Lower lobe of right lung (tissue), 2 donors: ENCODE results near the gene CCL22. TPM values are rescaled to one million over a fixed set of nuclear protein-coding genes. Genes with fewer than 3 reads are reported as not detected.

Source experiments
- ATAC-seq, 2 donors: fragments of 200-7000 bp; cut with Tn5 transposase; one replicate each; pipeline ENCODE4 v1.9.1; 2020 to 2022; ENCODE audit warnings: mild to moderate bottlenecking in 2 of 2, moderate library complexity in 2 of 2
- DNase-seq: peaks from one replicate; pipeline ENCODE4 v3.0.0-alpha.2; 2020
- H3K27ac ChIP-seq: fragments of 200-600 bp; one replicate; pipeline ENCODE4 v1.8.0; 2022
- H3K27me3 ChIP-seq: fragments of 200-600 bp; one replicate; pipeline ENCODE4 v1.8.0; 2022; ENCODE audit warnings: low read depth
- H3K36me3 ChIP-seq: fragments of 200-600 bp; one replicate; pipeline ENCODE4 v1.8.0; 2022; ENCODE audit warnings: mild to moderate bottlenecking
- H3K4me1 ChIP-seq: fragments of 200-600 bp; one replicate; pipeline ENCODE4 v1.8.0; 2022
- H3K4me3 ChIP-seq: fragments of 200-600 bp; one replicate; pipeline ENCODE4 v1.8.0; 2022; ENCODE audit warnings: mild to moderate bottlenecking
- H3K9me3 ChIP-seq: fragments of 200-600 bp; one replicate; pipeline ENCODE4 v1.8.0; 2022
- intact Hi-C: fragments of 100-400 bp; cut with DNase I; formaldehyde crosslinking; loops from one replicate; pipeline ENCODE4 v1.11.0; 2022
- total RNA-seq: library from RNA; stranded (reverse); fragmentation: NEBNext Ultra II Directional; extraction: Animal tissue kit (Norgen Biotek cat#: 25700); gene quantifications from one replicate; pipeline ENCODE4 v1.2.1, GENCODE V29; 2021
- TF ChIP-seq, protein P1 (sequence below): fragments of 200-600 bp; IDR thresholded peaks from one replicate; pipeline ENCODE4 v1.8.0; 2022; ENCODE audit warnings: antibody characterized with exemption, mild to moderate bottlenecking
- donor health status: DM: no; HTN: yes; CAD: no; lungs with severe emphysema.

Gene CCL22
- total RNA-seq, 1 donor from 2014 or later = 2.0 TPM

DNA sequence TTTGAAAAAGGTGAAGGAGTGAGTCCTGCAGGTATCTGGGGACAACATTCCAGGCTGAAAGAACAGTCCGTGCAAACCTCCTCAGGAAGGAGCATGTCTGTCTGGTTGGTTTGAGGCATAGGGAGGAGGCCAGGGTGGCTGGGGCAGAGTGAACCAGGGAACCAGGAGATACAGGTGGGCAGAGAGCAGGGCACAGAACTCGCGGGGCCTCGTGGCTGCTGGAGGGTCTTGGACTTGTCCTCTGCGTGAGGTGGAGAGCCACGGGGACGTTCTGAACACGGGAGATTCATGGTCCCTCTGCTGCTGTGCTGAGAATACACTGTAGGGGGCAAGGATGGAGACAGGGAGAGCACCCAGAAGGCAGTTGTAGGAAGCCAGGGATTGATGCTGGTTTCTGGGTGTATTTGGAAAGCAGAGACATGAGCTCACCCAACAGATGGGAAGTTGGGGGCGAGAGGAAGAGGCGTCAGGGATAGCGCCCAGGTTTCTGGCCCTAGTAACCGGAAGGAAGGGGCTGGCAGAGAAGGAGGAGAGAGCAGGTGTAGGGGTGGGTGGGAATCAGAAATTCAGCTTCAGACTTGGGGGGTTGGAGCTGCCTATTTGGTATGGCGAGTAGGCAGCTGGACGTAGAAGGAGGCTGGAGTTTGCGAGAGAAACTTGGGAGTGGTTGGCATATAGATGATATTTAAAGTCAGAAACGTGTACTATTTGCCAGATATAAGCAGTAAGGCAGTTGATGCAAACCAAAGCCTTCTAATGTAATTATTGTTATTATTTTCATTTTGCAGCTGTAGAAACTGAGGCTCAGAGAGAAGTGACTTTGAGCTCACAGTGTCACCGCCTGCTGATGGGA, 45.6 kb downstream of the CCL22 start, which contains the start of gene CCL17:
CCL17 (plus strand) TSS at position 803 of the 853 bp plus-strand sequence. CDS start 9,166 bp downstream, outside the sequence.
- intact Hi-C loops = no loop called here
- DNase-seq (no peak), ATAC-seq (no peak)
- H3K27ac ChIP-seq = no peak within 1 kb of the TSS
- no peaks in the 10 kb centered on the region for H3K36me3 ChIP-seq
- H3K27me3 ChIP-seq = no peaks in the 10 kb centered on the region
- no peaks in the 10 kb centered on the region for H3K9me3 ChIP-seq
- no peak within 1 kb of the TSS for H3K4me3 ChIP-seq
- peaks cover 10% of the 10 kb centered on the region for H3K4me1 ChIP-seq
- TF ChIP-seq, protein P1, sequence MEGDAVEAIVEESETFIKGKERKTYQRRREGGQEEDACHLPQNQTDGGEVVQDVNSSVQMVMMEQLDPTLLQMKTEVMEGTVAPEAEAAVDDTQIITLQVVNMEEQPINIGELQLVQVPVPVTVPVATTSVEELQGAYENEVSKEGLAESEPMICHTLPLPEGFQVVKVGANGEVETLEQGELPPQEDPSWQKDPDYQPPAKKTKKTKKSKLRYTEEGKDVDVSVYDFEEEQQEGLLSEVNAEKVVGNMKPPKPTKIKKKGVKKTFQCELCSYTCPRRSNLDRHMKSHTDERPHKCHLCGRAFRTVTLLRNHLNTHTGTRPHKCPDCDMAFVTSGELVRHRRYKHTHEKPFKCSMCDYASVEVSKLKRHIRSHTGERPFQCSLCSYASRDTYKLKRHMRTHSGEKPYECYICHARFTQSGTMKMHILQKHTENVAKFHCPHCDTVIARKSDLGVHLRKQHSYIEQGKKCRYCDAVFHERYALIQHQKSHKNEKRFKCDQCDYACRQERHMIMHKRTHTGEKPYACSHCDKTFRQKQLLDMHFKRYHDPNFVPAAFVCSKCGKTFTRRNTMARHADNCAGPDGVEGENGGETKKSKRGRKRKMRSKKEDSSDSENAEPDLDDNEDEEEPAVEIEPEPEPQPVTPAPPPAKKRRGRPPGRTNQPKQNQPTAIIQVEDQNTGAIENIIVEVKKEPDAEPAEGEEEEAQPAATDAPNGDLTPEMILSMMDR = no peak

DNA sequence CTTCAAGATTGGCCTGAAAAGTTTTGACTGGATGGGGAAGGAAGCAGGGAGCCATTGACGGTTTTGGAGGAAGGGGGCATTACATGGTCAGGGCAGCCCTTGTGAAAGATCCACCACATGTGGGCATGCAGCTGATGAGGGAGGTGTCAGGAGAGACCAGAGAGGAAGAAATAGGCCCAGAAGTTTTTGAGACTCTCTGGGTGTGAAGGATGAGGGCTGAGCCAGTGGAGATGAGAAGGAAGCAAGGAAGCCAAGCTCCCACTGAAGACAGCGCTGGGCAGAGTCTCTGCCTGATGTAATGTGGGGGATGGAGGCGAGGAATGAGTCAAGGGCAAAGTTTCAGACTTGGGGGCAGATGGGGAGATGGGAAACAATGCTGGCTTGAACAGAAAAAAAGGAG, 46.5 kb downstream of the CCL22 start:
- Histone ChIP-seq H3K27me3 (no peaks in the 10 kb centered on the region), H3K36me3 (no peaks in the 10 kb centered on the region), H3K9me3 (no peaks in the 10 kb centered on the region), H3K4me3 (no peak overlapping the region), H3K27ac (no peak overlapping the region), H3K4me1 (peaks cover 19% of the 10 kb centered on the region)
- DNase-seq (no peak), ATAC-seq (no peak)
- TF ChIP-seq, protein P1 = no peak
- intact Hi-C loops = no loop called here

DNA sequence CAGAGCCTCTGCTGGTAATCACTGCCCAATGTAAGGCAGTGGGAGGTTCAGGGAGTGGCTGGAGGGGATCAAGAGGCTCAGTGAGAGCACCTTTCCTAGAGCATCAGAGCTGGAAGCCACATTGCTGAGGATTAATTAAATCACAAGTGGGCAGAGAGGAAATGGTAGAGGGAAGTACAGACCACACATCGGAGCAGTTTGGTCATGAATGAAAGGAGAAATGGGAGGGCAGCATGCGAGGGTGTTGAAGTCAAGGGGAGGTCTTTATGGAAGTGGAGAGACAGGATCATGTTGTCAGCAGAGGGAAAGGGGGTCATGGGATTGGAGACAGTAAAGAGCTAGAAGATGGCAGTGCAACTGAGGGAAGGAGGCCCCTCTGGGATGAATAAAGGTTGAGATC, 48.3 kb downstream of the CCL22 start:
- Histone ChIP-seq H3K4me1 (peaks cover 26% of the 10 kb centered on the region), H3K36me3 (no peaks in the 10 kb centered on the region), H3K9me3 (no peaks in the 10 kb centered on the region), H3K27ac (no peak overlapping the region), H3K4me3 (no peak overlapping the region), H3K27me3 (no peaks in the 10 kb centered on the region)
- ATAC-seq (no peak), DNase-seq (no peak)
- TF ChIP-seq, protein P1 = no peak
- intact Hi-C loops = no loop called here

DNA sequence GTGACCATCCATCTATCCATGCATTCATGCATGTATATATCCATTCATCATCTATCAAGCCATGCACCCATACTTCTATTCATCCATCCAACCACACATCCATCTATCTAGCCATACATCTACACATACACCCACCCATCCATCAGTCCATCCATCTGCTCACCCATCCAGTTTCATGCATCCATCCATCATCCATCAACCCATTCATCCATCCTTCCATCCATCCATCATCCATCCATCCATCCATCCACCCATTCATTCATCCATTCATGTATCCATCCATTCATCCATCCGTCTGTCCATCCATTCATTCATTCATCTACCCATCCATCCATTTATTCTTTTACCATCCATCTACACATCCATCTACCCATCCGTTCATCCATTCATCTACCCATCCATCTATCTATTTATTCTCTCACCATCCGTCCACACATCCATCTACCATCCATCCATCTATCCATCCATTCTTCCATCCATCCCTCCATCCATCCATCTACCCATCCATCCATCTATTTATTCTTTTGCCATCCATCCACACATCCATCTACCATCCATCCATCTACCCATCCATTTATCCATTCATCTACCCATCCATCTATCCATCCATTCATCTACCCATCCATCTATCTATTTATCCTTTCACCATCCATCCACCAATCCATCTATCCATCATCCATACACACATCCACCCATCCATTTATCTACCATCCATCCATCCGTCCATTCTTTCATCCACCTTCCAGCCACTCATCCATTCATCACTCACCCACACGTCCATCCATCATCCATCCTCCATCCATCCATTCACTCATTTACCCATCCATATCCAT, 49.2 kb downstream of the CCL22 start:
- DNase-seq (no peak), ATAC-seq (no peak)
- Histone ChIP-seq H3K36me3 (no peaks in the 10 kb centered on the region), H3K9me3 (no peaks in the 10 kb centered on the region), H3K4me3 (no peak overlapping the region), H3K27me3 (no peaks in the 10 kb centered on the region), H3K4me1 (peaks cover 26% of the 10 kb centered on the region), H3K27ac (no peak overlapping the region)
- TF ChIP-seq, protein P1 = no peak
- intact Hi-C loops = no loop called here

DNA sequence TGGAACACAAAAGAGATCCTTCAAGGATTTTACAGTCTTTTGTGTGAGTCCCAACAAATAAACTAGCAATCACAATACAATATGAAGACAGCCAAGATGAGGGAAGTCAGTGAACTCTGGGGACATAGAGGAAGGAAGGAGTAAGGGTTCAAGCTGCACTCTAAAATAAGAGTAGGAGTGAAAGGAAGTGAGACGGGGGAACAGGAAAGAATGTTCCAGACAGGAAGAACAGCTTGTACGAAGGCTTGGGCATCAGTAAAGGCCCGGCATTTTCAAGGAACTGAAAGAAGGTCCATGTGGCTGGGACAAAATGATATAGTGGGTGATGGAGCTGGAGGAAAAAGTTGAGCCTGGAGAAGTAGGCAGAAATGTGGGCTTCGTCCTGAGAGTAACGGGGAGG, 50.5 kb downstream of the CCL22 start:
- TF ChIP-seq, protein P1 = no peak
- Histone ChIP-seq H3K36me3 (no peaks in the 10 kb centered on the region), H3K27me3 (no peaks in the 10 kb centered on the region), H3K27ac (peak overlapping the region; percentile 53), H3K4me3 (no peak overlapping the region), H3K9me3 (no peaks in the 10 kb centered on the region), H3K4me1 (peaks cover 26% of the 10 kb centered on the region)
- intact Hi-C loops = no loop called here
- ATAC-seq = peak in 1 of 2 donors; percentile 44
- DNase-seq = no peak
